Measurements from ENCODE around the gene VANGL2. TPM values are rescaled to one million over a fixed set of nuclear protein-coding genes. Genes with fewer than 3 reads are reported as not detected.

Gene VANGL2
- polyA plus RNA-seq, 1 donor from 2014 or later = 22.6 TPM

DNA sequence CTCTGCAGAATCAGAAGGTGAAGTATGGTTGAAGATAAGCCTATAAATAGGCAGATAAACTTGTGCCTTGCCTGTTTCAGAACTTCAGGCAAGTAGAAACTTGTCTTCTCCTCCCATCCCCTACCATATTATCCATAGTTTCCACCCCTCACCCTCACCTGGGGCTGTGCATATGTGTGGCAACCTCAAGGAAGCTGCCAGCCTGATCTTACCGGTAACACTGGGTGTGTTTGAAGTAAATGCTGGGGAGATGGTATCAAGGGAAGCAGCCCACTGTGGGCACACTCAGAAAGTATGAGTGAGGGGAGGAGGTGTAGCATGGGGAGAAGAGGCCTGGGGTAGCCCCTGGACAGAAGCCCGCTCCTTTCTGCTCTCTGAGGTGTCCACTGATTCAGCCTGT is 14.5 kb downstream of the VANGL2 start:
- H3F3A ChIP-seq (ENCODE audit: insufficient read depth, low read length, poor library complexity, severe bottlenecking) = no peaks in the 10 kb centered on the region
- no peaks in the 10 kb centered on the region for H3K27me3 ChIP-seq (ENCODE audit: insufficient read depth, low read depth, low read length)
- H4K20me1 ChIP-seq (ENCODE audit: insufficient read depth) = no peaks in the 10 kb centered on the region
- H3K79me2 ChIP-seq (replicated peaks; ENCODE audit: insufficient read depth, low read length) = peaks cover 54% of the 10 kb centered on the region
- H2AFZ ChIP-seq (ENCODE audit: low read depth, low read length) = no peak overlapping the region
- no peak overlapping the region for H3K4me3 ChIP-seq (ENCODE audit: low read length)
- H3K36me3 ChIP-seq (ENCODE audit: insufficient read depth, low read length) = peaks cover 7% of the 10 kb centered on the region
- H3K9me3 ChIP-seq (ENCODE audit: low read length) = no peaks in the 10 kb centered on the region
- TF ChIP-seq RAD21 (conservative IDR thresholded peaks at IDR 0.05) (no peak), SMC3 (conservative IDR thresholded peaks at IDR 0.05; ENCODE audit: poor library complexity) (no peak), EZH2 (IDR thresholded peaks at IDR 0.05; ENCODE audit: borderline replicate concordance, insufficient read depth, low read length, poor library complexity, severe bottlenecking) (no peak), MXI1 (conservative IDR thresholded peaks at IDR 0.05; ENCODE audit: poor library complexity, severe bottlenecking) (no peak), POLR2AphosphoS5 (IDR thresholded peaks at IDR 0.05) (no peak), TAF1 (IDR thresholded peaks at IDR 0.05; ENCODE audit: low read depth) (no peak), EP300 (conservative IDR thresholded peaks at IDR 0.05; ENCODE audit: poor library complexity, severe bottlenecking) (no peak)
- TF ChIP-seq, protein P1, sequence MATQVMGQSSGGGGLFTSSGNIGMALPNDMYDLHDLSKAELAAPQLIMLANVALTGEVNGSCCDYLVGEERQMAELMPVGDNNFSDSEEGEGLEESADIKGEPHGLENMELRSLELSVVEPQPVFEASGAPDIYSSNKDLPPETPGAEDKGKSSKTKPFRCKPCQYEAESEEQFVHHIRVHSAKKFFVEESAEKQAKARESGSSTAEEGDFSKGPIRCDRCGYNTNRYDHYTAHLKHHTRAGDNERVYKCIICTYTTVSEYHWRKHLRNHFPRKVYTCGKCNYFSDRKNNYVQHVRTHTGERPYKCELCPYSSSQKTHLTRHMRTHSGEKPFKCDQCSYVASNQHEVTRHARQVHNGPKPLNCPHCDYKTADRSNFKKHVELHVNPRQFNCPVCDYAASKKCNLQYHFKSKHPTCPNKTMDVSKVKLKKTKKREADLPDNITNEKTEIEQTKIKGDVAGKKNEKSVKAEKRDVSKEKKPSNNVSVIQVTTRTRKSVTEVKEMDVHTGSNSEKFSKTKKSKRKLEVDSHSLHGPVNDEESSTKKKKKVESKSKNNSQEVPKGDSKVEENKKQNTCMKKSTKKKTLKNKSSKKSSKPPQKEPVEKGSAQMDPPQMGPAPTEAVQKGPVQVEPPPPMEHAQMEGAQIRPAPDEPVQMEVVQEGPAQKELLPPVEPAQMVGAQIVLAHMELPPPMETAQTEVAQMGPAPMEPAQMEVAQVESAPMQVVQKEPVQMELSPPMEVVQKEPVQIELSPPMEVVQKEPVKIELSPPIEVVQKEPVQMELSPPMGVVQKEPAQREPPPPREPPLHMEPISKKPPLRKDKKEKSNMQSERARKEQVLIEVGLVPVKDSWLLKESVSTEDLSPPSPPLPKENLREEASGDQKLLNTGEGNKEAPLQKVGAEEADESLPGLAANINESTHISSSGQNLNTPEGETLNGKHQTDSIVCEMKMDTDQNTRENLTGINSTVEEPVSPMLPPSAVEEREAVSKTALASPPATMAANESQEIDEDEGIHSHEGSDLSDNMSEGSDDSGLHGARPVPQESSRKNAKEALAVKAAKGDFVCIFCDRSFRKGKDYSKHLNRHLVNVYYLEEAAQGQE (IDR thresholded peaks at IDR 0.05; ENCODE audit: borderline replicate concordance) = no peak
- TF ChIP-seq, protein P2, sequence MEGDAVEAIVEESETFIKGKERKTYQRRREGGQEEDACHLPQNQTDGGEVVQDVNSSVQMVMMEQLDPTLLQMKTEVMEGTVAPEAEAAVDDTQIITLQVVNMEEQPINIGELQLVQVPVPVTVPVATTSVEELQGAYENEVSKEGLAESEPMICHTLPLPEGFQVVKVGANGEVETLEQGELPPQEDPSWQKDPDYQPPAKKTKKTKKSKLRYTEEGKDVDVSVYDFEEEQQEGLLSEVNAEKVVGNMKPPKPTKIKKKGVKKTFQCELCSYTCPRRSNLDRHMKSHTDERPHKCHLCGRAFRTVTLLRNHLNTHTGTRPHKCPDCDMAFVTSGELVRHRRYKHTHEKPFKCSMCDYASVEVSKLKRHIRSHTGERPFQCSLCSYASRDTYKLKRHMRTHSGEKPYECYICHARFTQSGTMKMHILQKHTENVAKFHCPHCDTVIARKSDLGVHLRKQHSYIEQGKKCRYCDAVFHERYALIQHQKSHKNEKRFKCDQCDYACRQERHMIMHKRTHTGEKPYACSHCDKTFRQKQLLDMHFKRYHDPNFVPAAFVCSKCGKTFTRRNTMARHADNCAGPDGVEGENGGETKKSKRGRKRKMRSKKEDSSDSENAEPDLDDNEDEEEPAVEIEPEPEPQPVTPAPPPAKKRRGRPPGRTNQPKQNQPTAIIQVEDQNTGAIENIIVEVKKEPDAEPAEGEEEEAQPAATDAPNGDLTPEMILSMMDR (IDR thresholded peaks at IDR 0.05; ENCODE audit: poor library complexity, severe bottlenecking) = no peak
- H3K9me2 ChIP-seq (ENCODE audit: insufficient read depth, low read length) = no peaks in the 10 kb centered on the region
- no peak overlapping the region for H3K27ac ChIP-seq (ENCODE audit: low read length)
- no peak overlapping the region for H3K9ac ChIP-seq (ENCODE audit: low read length)
- no peak overlapping the region for H3K4me2 ChIP-seq (ENCODE audit: low read length)

DNA sequence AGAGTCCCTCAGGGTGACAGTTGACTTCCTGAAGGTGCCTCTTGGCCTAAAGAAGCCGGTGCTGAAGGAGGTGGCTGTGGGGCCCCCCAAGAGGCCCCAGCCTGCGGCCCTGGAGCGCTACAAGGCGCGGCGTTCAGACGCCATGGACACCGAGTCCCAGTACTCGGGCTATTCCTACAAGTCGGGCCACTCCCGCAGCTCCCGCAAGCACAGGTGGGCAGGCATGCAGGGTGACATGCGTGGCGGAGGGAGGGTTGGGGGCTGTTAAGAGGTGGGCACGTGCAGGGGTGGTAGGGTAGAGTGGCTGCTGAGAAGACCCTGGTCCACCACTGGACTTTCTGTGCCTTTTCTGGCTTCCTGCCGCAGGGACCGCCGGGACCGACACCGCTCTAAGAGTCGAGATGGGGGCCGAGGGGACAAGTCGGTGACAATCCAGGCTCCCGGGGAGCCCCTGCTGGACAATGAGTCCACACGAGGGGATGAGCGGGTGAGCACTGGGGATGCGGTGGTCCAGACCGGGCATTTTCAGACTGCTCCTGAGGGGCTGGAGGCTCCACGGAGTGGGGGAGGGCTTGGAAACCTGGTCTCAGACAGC is 15.4 kb downstream of the VANGL2 start:
- Histone ChIP-seq H3K27me3 (ENCODE audit: insufficient read depth, low read depth, low read length) (no peaks in the 10 kb centered on the region), H3K4me3 (ENCODE audit: low read length) (no peak overlapping the region), H3F3A (ENCODE audit: insufficient read depth, low read length, poor library complexity, severe bottlenecking) (no peaks in the 10 kb centered on the region), H3K79me2 (replicated peaks; ENCODE audit: insufficient read depth, low read length) (peaks cover 44% of the 10 kb centered on the region), H3K27ac (ENCODE audit: low read length) (no peak overlapping the region), H3K9me3 (ENCODE audit: low read length) (no peaks in the 10 kb centered on the region), H4K20me1 (ENCODE audit: insufficient read depth) (no peaks in the 10 kb centered on the region), H2AFZ (ENCODE audit: low read depth, low read length) (no peak overlapping the region), H3K36me3 (ENCODE audit: insufficient read depth, low read length) (peaks cover 7% of the 10 kb centered on the region), H3K4me2 (ENCODE audit: low read length) (no peak overlapping the region), H3K9ac (ENCODE audit: low read length) (no peak overlapping the region), H3K9me2 (ENCODE audit: insufficient read depth, low read length) (no peaks in the 10 kb centered on the region)
- TF ChIP-seq TAF1 (IDR thresholded peaks at IDR 0.05; ENCODE audit: low read depth) (no peak), RAD21 (conservative IDR thresholded peaks at IDR 0.05) (no peak), MXI1 (conservative IDR thresholded peaks at IDR 0.05; ENCODE audit: poor library complexity, severe bottlenecking) (no peak), POLR2AphosphoS5 (IDR thresholded peaks at IDR 0.05) (no peak), SMC3 (conservative IDR thresholded peaks at IDR 0.05; ENCODE audit: poor library complexity) (no peak), EP300 (conservative IDR thresholded peaks at IDR 0.05; ENCODE audit: poor library complexity, severe bottlenecking) (no peak), EZH2 (IDR thresholded peaks at IDR 0.05; ENCODE audit: borderline replicate concordance, insufficient read depth, low read length, poor library complexity, severe bottlenecking) (no peak)
- TF ChIP-seq, protein P2 (IDR thresholded peaks at IDR 0.05; ENCODE audit: poor library complexity, severe bottlenecking) = no peak
- TF ChIP-seq, protein P1 (IDR thresholded peaks at IDR 0.05; ENCODE audit: borderline replicate concordance) = no peak

Data from neural cell (in vitro differentiated cells).